HEK293T (cell line): ENCODE measurements around the gene EFNB2.

Source experiments
- BHLHE40 ChIP-seq: fragments of 450-650 bp; IDR thresholded peaks from 2 replicates; pipeline ENCODE4 v1.6.1; 2016; ENCODE audit warnings: mild to moderate bottlenecking, moderate library complexity, borderline replicate concordance
- CTBP1 ChIP-seq: fragments of 450-650 bp; IDR thresholded peaks from 2 replicates; pipeline ENCODE4 v1.6.1; 2016; ENCODE audit warnings: borderline replicate concordance
- ELF4 ChIP-seq: fragments of 450-650 bp; IDR thresholded peaks from 2 replicates; pipeline ENCODE4 v1.6.1; 2017; ENCODE audit warnings: antibody characterized with exemption
- FOXA1 ChIP-seq: fragments of 450-650 bp; IDR thresholded peaks from 2 replicates; pipeline ENCODE4 v1.6.1; 2016; ENCODE audit warnings: mild to moderate bottlenecking
- FOXM1 ChIP-seq: fragments of 450-650 bp; IDR thresholded peaks from 2 replicates; pipeline ENCODE4 v1.6.1; 2017; ENCODE audit warnings: mild to moderate bottlenecking, borderline replicate concordance
- HDGF ChIP-seq: fragments of 450-650 bp; IDR thresholded peaks from 2 replicates; pipeline ENCODE4 v1.6.1; 2017; ENCODE audit warnings: antibody characterized with exemption, borderline replicate concordance
- L3MBTL2 ChIP-seq: fragments of 450-650 bp; conservative IDR thresholded peaks from 2 replicates; pipeline ENCODE4 v1.6.1; 2016; ENCODE audit warnings: mild to moderate bottlenecking
- LEF1 ChIP-seq: fragments of 450-650 bp; IDR thresholded peaks from 2 replicates; pipeline ENCODE4 v1.6.1; 2017; ENCODE audit warnings: mild to moderate bottlenecking, borderline replicate concordance
- NFRKB ChIP-seq: fragments of 450-650 bp; IDR thresholded peaks from 2 replicates; pipeline ENCODE4 v1.6.1; 2016; ENCODE audit warnings: mild to moderate bottlenecking, moderate library complexity
- PKNOX1 ChIP-seq: fragments of 450-650 bp; IDR thresholded peaks from 2 replicates; pipeline ENCODE4 v1.6.1; 2016
- SP1 ChIP-seq: fragments of 450-650 bp; IDR thresholded peaks from 2 replicates; pipeline ENCODE4 v1.6.1; 2017
- SUZ12 ChIP-seq: fragments of 450-650 bp; IDR thresholded peaks from 2 replicates; pipeline ENCODE4 v1.6.1; 2016; ENCODE audit warnings: mild to moderate bottlenecking
- TARDBP ChIP-seq: fragments of 450-650 bp; IDR thresholded peaks from 2 replicates; pipeline ENCODE4 v1.6.1; 2016
- ZNF384 ChIP-seq: fragments of 450-650 bp; IDR thresholded peaks from 2 replicates; pipeline ENCODE4 v1.6.1; 2016

GRCh38 chr13:106541826-106542225 is 6.4 kb upstream of the EFNB2 start:
- TF ChIP-seq FOXM1 (no peak), LEF1 (no peak), FOXA1 (no peak), HDGF (no peak), TARDBP (no peak), NFRKB (no peak), PKNOX1 (no peak), BHLHE40 (no peak), SP1 (no peak), ELF4 (no peak), L3MBTL2 (no peak), SUZ12 (no peak), CTBP1 (no peak), ZNF384 (no peak)
